ENCODE data around the gene CHRD. TPM values are rescaled to one million over a fixed set of nuclear protein-coding genes. Genes with fewer than 3 reads are reported as not detected.
A peak's percentile ranks its signal among the peaks of the same experiment; 100 is the strongest.

The CHRD gene
- total RNA-seq, 1 experiment from 2014 or later, result 1.8 TPM

- no peak overlapping the region for H2BK20ac ChIP-seq (ENCODE audit: low read depth, low read length, poor library complexity, severe bottlenecking)
- no peak overlapping the region for H2AFZ ChIP-seq (ENCODE audit: low read length)
- no peaks in the 10 kb centered on the region; the same call in 1 of the 2 replicates for H3K79me2 ChIP-seq (ENCODE audit: insufficient read depth, low read length)
- no peaks in the 10 kb centered on the region for H3K79me1 ChIP-seq (ENCODE audit: insufficient read depth, low read depth, low read length, poor library complexity, severe bottlenecking)
- Mint-ChIP-seq H3K4me1 (peaks cover 21 to 26% of the 10 kb centered on the region in 2 experiments), H3K36me3 (ENCODE audit: insufficient read depth in 1 of 3, low read depth in 3 of 3) (peaks cover 18 to 40% (median 35%) of the 10 kb centered on the region in 3 experiments; a peak in 6 of 7 replicates), H3K27me3 (ENCODE audit: low read depth) (peaks cover 8% of the 10 kb centered on the region), H3K27ac (peak overlapping the region in 1 of 3 experiments; percentile 15; a peak in 1 of 7 replicates), H3K9me3 (no peaks in the 10 kb centered on the region; a peak in 1 of 5 replicates), H3K4me3 (peak overlapping the region; percentile 62 to 90; a peak in 4 of 5 replicates)
- H4K5ac ChIP-seq (ENCODE audit: insufficient read length, low read depth, low read length), result no peak overlapping the region
- H3K27me3 ChIP-seq (ENCODE audit: insufficient read depth, low read length), result no peaks in the 10 kb centered on the region; the same call in 1 of the 2 replicates
- no peak for TF ChIP-seq CTCF (conservative IDR thresholded peaks at IDR 0.05)
- H3K27ac ChIP-seq (ENCODE audit: insufficient read length, low read depth, low read length), result no peak overlapping the region
- no CpG with 5 or more reads among the region's 9 CpGs for WGBS (ENCODE audit: extremely low coverage, insufficient read length, low lambda C conversion rate)
- H4K91ac ChIP-seq (ENCODE audit: insufficient read length, low read depth, low read length), result no peak overlapping the region
- no peaks in the 10 kb centered on the region for H3K9me3 ChIP-seq (ENCODE audit: control insufficient read depth, low read depth, low read length)
- no peak for DNase-seq
- peaks cover 2% of the 10 kb centered on the region; the same call in 1 of the 2 replicates for H3K4me1 ChIP-seq (ENCODE audit: insufficient read depth, low read length)
- no peak overlapping the region for H3K18ac ChIP-seq (ENCODE audit: insufficient read length, low read depth, low read length)
- no peak overlapping the region for H3K4ac ChIP-seq (ENCODE audit: low read depth, low read length)
- H3K56ac ChIP-seq (ENCODE audit: insufficient read length, low read depth, low read length), result no peak overlapping the region
- H2BK5ac ChIP-seq (ENCODE audit: insufficient read length, low read length), result no peak overlapping the region
- no peak overlapping the region for H2BK15ac ChIP-seq (ENCODE audit: low read depth, low read length)
- H3T11ph ChIP-seq (ENCODE audit: low read length), result no peak overlapping the region
- no peak overlapping the region for H3K23ac ChIP-seq (ENCODE audit: insufficient read length, low read depth, low read length)
- peaks cover 25% of the 10 kb centered on the region for H3K23me2 ChIP-seq (ENCODE audit: insufficient read length, low read depth, low read length, poor library complexity, severe bottlenecking)
- peaks cover 2% of the 10 kb centered on the region for H4K20me1 ChIP-seq (ENCODE audit: control insufficient read depth, insufficient read depth, insufficient read length)
- no peak overlapping the region for H2AK5ac ChIP-seq (ENCODE audit: insufficient read length, low read length)
- no peak overlapping the region for H3K14ac ChIP-seq (ENCODE audit: insufficient read depth, low read length)
- no peak overlapping the region for H3K9ac ChIP-seq (ENCODE audit: extremely low read depth, insufficient read length, low read length)
- no peak overlapping the region for H2BK120ac ChIP-seq (ENCODE audit: low read depth, low read length, poor library complexity, severe bottlenecking)
- H3K4me2 ChIP-seq (ENCODE audit: insufficient read depth, insufficient read length, low read length), result no peak overlapping the region
- no peak overlapping the region for H2BK12ac ChIP-seq (ENCODE audit: insufficient read length, low read depth, low read length)
- no peak overlapping the region for H4K8ac ChIP-seq (replicated peaks; ENCODE audit: insufficient read length, low read depth, low read length)
These were observed 20.2 kb upstream of the CHRD start for GRCh38 chr3:184359610-184360009.
